ENCODE results near the gene PCSK1.

- no peak for TF ChIP-seq CTCF (IDR thresholded peaks at IDR 0.05)
- no peak for TF ChIP-seq POLR2AphosphoS5 (IDR thresholded peaks at IDR 0.05; ENCODE audit: low read depth, low read length)
- TF ChIP-seq ZBTB33 (IDR thresholded peaks at IDR 0.05; ENCODE audit: borderline replicate concordance, low read depth) = no peak
- no peak for TF ChIP-seq USF2 (IDR thresholded peaks at IDR 0.05; ENCODE audit: borderline replicate concordance, low read depth, low read length)
- TF ChIP-seq SMC3 (IDR thresholded peaks at IDR 0.05; ENCODE audit: low read depth, low read length) = no peak
- no peak for TF ChIP-seq PBX3 (IDR thresholded peaks at IDR 0.05)
- TF ChIP-seq SIN3A (IDR thresholded peaks at IDR 0.05; ENCODE audit: borderline replicate concordance, low read depth, low read length) = no peak
These were observed 25.6 kb downstream of the PCSK1 start for GRCh38 chr5:96407436-96407835.
